A549 treated with ZK216348 at 1 μM for 4 hours (cell line): ENCODE measurements around the gene RDH13. TPM values are rescaled to one million over a fixed set of nuclear protein-coding genes. Genes with fewer than 3 reads are reported as not detected.

Source experiments
- total RNA-seq: library from RNA; stranded (reverse); fragments of 200-300 nt; extraction: Qiagen RNA extraction; gene quantifications from 5 replicates; pipeline ENCODE4 v1.2.3, GENCODE V29; 2022; ENCODE audit warnings: low read depth

Gene RDH13
- 14.5 to 21.2 TPM (median 20.8 TPM) in 5 replicates for total RNA-seq

DNA sequence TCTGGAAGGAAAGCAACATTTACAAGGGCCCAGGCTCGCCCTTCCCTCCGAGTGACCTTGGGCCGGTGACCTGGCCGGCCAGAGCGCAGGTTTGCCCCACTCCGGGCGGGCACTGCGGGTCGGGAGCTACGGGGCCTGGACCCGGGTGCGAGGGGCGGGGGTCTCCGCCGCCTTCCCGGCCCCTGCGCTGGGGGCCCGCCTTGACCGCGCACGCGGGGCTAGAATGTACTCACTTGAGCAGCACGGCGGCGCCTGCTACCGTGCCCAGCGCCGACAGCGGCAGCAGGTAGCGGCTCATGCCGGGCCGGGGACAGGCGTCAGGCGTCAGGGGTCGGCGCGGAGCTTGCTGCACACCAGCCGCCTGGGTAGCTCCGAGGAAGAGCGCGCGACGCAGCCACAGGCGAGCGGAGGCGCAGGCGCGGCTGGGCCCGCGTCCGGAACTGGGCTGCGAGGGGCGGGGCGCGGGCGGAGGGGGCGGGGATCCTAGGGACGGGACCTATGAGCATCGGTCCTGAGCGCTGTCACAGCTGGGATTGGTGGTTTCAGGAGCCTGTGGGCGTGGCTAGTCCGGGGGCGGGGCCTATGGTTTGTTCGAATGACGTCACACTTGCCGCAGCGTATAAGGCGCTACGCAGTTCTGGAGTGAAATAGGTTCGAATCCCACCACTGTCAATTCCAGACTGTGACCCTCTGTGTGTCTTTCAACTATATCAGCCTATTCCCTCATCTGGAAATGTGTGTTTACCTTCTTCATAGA, at the start of gene RDH13:
RDH13 (minus strand) TSS at position 414 of the 757 bp plus-strand sequence; CDS start at position 298, 116 bp downstream.

GRCh38 chr19:55075371-55075998, 12.5 kb upstream of the RDH13 start, which contains the start of gene EPS8L1:
Gene EPS8L1 (plus strand): TSS chr19:55075869. CDS start chr19:55076445, 576 bp downstream.

Other genes with a start within 250 kb of the RDH13 start
- not detected in 5 replicates for gene KIR3DL1, start 246.7 kb downstream of the RDH13 start, total RNA-seq
- gene KIR2DS4, start 230.5 kb downstream of the RDH13 start, total RNA-seq = not detected in 5 replicates
- gene KIR3DL2, start 212.7 kb downstream of the RDH13 start, total RNA-seq = not detected in 5 replicates
- not detected in 5 replicates for gene FCAR, start 188.9 kb downstream of the RDH13 start, total RNA-seq
- gene NCR1, start 157.0 kb downstream of the RDH13 start, total RNA-seq = not detected in 5 replicates
- 0.08 TPM in 1 of 5 replicates, not detected in the others for gene NLRP7, start 115.6 kb downstream of the RDH13 start, total RNA-seq
- gene NLRP2, start 96.8 kb downstream of the RDH13 start, total RNA-seq = 22.7 to 28.3 TPM (median 27.2 TPM) in 5 replicates
- gene GP6, start 24.9 kb downstream of the RDH13 start, total RNA-seq = 0.13 to 0.46 TPM (median 0.19 TPM) in 3 of 5 replicates, not detected in the others
- 3.0 to 9.2 TPM (median 6.8 TPM) in 5 replicates for gene EPS8L1, start 12.7 kb upstream of the RDH13 start, total RNA-seq
- gene PPP1R12C, start 54.5 kb upstream of the RDH13 start, total RNA-seq = 52.2 to 99.2 TPM (median 86.1 TPM) in 5 replicates
- 96.6 to 145 TPM (median 141 TPM) in 5 replicates for gene TNNT1, start 86.1 kb upstream of the RDH13 start, total RNA-seq
- gene TNNI3, start 94.6 kb upstream of the RDH13 start, total RNA-seq = 6.6 to 13.4 TPM (median 7.0 TPM) in 5 replicates
- 3.1 to 6.7 TPM (median 5.6 TPM) in 5 replicates for gene DNAAF3, start 103.5 kb upstream of the RDH13 start, total RNA-seq
- gene SYT5, start 117.1 kb upstream of the RDH13 start, total RNA-seq = 2.7 to 4.4 TPM (median 3.1 TPM) in 5 replicates
- 3.6 to 6.0 TPM (median 4.0 TPM) in 5 replicates for gene PTPRH, start 146.4 kb upstream of the RDH13 start, total RNA-seq
- 2.2 to 5.4 TPM (median 4.8 TPM) in 5 replicates for gene TMEM86B, start 165.6 kb upstream of the RDH13 start, total RNA-seq
- 64.6 to 131 TPM (median 118 TPM) in 5 replicates for gene PPP6R1, start 195.9 kb upstream of the RDH13 start, total RNA-seq
- 122 to 147 TPM (median 138 TPM) in 5 replicates for gene HSPBP1, start 217.0 kb upstream of the RDH13 start, total RNA-seq
- gene BRSK1, start 220.8 kb upstream of the RDH13 start, total RNA-seq = 3.2 to 5.1 TPM (median 4.6 TPM) in 5 replicates